ENCODE data around the gene ISCA2.

GRCh38 chr14:74468513-74468912, 25.1 kb upstream of the ISCA2 start:
- TF ChIP-seq KDM1A (IDR thresholded peaks at IDR 0.05) = no peak
- TF ChIP-seq ZNF766 (CRISPR knock-in tag; conservative IDR thresholded peaks at IDR 0.05) = no peak
- TF ChIP-seq SMARCA4 (IDR thresholded peaks at IDR 0.05) = no peak
- no peak for TF ChIP-seq CTCF (IDR thresholded peaks at IDR 0.05 in 2 of 3, conservative IDR thresholded peaks at IDR 0.05 in 1 of 3; ENCODE audit: insufficient read depth in 2 of 3, low read depth in 1 of 3, low read length in 3 of 3)
- no peak for TF ChIP-seq ZNF274 (IDR thresholded peaks at IDR 0.05; ENCODE audit: borderline replicate concordance, low read depth, low read length)
- TF ChIP-seq HCFC1 (IDR thresholded peaks at IDR 0.05; ENCODE audit: low read depth, low read length) = no peak
- TF ChIP-seq USF2 (CRISPR knock-in tag; IDR thresholded peaks at IDR 0.05) = no peak
- TF ChIP-seq MYC (IDR thresholded peaks at IDR 0.05; ENCODE audit: low read depth, low read length) = no peak
- TF ChIP-seq MYC (CRISPR knock-in tag; IDR thresholded peaks at IDR 0.05; ENCODE audit: borderline replicate concordance, low read depth) = no peak
- no peak for TF ChIP-seq PURB (CRISPR knock-in tag; IDR thresholded peaks at IDR 0.05; ENCODE audit: low read depth)
- no peak for TF ChIP-seq NR2C2 (CRISPR knock-in tag; IDR thresholded peaks at IDR 0.05)
- no peak for TF ChIP-seq NR2C2 (tag; IDR thresholded peaks at IDR 0.05)
- no peak for TF ChIP-seq SNRNP70 (optimal IDR thresholded peaks at IDR 0.05; ENCODE audit: low read depth, low read length)
- no peak for TF ChIP-seq JUND (IDR thresholded peaks at IDR 0.05; ENCODE audit: borderline replicate concordance, low read depth, low read length)
- no peak for TF ChIP-seq JUND (tag; IDR thresholded peaks at IDR 0.05; ENCODE audit: borderline replicate concordance, low read depth, low read length)
- TF ChIP-seq RFX5 (IDR thresholded peaks at IDR 0.05; ENCODE audit: low read depth, low read length) = no peak
- TF ChIP-seq REST (IDR thresholded peaks at IDR 0.05; ENCODE audit: borderline replicate concordance) = no peak
- TF ChIP-seq REST (CRISPR knock-in tag; IDR thresholded peaks at IDR 0.05; ENCODE audit: low read depth) = no peak

Measured in K562 (cell line).